GM21367 (cell line): Measurements from ENCODE around the gene COL27A1.

Source experiments
- ATAC-seq: cut with Tn5 transposase; IDR thresholded peaks from one replicate; pipeline ENCODE4 v1.9.1; 2021; ENCODE audit not compliant: unreplicated experiment

COL27A1 gene

DNA sequence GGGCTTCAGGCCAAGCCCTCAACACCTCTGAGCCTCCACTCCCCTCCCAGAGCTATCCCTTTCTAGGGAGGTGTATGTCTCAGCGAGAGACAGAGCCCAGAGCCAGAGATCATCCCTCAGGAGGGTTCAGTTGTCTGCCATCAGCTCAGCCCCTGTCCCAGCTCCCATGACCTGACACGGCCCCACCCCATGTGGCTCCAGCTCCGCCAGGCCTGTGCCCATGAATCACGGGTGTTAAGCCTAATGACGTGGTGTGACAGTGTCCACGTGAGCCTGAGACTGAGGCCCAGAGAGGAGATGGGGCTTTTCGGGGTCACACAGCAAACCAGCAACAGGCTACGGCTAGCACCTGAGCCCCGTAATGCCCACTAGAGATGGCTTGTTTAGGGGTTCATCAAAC, 106.7 kb downstream of the COL27A1 start:
- no peak for ATAC-seq

DNA sequence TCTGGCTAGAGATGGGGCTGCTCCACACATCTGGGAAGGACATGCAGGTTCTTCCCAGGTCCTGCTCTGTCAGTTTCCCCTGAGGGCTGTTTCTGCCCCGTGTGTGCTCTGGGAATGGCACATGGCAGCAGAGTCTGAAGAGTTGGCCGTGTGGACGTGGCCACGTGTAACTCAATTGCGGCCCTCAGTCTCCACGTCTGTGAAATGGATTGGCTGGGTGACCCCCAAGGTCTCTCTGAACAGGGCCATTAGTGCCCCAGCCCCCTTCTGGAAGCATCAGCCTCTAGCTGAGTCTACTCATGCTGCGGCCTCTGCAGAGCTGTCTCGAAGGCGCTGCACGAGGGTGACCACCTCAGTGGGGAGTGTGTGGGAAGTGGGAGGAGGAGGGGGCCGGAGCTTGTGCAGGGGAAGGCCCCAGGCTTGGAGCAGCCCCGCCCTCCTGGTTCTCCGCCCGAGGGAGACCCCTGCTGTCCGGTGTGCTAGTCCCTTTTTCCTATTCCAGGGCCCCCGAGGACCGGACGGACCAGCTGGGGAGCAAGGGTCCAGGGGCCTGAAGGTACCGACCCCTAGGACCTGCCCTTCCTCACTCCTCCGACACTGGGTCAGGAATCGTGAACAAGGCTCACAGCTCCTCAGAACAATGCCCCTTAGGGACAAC, 108.6 kb downstream of the COL27A1 start:
- no peak for ATAC-seq

DNA sequence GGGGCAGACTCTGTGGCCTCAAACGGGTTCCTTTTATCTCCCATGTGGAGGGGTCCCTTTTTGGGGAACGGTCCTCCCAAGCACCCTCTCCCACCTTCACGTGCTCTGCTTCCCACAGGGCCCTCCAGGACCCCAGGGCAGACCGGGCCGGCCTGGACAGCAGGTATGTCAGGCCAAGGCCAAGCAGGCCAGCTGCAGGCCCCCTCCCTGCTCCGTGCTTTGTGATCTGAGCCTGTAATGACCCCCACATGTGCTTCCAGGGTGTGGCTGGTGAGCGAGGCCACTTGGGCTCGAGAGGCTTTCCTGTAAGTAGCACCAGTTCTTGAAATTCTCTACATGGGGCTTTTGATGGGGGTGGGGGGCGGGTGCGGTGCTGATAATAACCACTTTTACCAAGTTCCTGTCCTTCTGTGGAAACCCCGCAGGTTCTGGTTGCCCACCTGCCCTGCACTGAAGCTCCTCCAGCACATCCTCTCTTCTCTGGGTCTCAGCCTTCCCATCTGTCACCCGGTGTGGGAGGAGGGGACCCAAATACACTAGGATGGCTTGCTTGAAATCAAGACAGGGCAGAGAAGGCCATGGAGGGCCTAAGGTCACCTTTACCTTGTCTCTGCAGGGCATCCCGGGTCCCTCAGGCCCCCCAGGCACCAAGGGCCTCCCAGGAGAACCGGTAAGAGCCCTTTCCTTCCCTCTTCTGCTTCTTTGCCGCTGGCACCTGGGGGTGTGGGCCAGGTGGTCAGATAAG, 109.6 kb downstream of the COL27A1 start:
- ATAC-seq, result no peak

DNA sequence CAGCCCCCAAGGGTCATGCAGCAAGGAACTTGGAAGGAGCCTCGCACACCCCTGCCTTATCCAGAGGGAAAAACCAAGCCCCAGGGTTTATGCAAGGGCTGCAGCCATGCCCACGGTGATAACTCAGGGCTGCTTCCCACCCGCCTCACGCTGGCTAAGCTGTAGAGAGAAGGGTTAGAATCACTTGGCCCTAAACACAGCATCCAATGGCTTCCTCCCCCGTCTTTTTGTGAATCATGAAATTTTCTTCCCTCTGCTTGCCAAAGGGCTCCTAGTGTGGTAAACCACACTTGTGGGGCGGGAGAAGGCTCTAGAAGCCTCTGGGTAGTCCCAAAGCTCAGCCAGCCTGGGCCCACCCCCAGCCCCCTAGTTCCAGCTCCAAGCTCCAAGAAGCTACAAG, 111.6 kb downstream of the COL27A1 start:
- no peak for ATAC-seq

DNA sequence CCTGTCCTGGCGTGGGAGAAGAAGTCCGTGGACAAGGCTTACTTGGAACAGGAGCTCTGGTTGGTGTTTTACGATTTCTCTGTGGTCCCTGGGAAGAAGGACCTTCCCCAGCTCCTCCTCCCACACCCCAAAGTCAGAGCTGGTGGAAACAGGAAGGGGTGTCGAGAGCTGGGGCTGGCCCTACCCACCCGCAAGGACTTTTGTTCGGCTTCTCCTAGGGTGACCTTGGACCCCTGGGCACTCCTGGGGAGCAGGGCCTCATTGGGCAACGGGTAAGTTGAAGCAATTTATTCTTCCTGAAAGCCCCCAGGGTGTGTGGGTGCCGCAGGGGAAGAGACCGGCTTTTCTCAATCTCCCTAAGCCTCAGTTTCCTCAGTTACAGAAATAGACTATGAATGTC, 113.7 kb downstream of the COL27A1 start:
- no peak for ATAC-seq

DNA sequence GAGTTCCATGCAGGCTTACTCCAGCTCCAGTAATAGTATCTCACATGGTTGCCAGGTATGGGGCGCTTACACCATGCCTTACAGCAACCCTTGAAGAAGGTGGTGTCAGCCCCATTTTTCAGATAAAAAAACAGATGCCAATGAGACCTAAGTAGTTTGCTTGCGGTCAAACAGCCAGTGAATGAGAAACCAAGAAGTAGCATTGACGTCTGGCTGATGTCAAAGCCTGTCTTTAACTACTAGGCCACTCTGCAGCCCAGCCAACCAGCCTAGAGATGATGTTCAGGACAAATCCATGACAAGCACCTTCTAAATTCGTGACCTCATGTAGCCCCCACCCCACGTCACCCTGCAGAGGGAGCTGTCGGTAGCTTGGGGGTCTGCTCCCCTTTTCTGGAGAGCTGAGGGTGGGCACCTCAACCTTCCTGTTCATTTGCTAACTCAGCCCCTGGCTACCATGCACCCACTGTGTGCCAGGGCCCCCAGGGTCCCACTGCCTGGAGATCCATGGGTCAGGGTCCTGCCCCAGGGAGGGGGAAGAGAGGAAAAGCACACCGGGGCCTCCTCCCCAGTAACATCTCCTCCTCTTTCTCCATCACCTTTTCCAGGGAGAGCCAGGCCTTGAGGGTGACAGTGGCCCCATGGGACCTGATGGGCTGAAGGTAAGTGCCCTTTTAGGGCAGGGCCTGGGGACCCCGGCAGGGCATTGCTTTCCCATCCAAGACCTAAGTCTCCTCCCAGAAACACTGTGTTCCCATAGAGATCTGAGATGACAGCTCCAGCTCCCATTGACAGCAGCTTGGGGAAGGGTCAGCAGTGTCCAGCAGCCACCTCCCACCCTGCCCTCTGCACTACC, 115.0 kb downstream of the COL27A1 start:
- no peak for ATAC-seq

DNA sequence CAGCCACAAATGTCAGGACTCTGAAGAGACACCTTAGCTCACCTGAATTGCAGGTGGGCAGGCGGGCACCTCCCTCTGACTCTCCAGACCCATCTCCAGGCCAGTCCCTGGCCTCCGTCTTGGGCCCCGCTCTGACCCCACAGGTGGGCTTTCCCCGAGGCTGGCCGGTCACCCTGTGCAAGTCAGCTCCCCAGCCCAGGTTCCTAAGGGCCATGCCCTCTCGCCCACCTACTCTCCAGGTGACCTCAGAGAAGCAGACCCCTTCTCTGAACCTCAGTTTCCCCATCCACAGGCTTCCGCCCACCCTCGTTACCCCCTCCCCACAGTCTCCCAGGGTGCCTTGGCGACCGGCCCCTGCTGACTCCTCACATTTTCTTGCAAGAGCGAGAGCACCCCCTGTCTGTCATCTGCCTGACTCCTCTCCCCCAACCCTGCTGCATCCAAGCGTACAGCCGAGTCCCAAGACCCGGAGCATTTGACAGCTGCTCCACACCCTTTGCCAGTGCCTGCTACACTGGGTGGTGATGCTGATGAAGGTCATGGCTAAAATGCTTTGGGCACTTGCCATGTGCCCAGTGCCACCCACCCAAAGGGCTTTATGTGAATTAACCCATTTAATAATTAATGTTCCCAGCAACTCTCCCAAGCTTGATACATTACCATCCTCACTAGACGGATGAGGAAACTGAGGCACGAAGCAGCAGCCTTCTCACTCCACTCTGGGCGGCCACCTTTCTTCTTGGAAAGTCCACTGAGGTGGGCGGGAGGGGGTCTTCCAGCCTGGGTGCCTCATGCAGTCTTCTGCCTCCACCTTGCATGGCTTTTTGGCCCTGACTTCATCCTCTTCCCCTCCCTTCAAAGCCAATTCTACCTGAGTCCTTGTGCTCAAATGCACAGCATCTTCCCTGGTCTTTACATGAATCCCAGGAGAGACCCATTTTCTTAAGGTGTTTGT, 116.5 kb downstream of the COL27A1 start:
- ATAC-seq, result no peak

DNA sequence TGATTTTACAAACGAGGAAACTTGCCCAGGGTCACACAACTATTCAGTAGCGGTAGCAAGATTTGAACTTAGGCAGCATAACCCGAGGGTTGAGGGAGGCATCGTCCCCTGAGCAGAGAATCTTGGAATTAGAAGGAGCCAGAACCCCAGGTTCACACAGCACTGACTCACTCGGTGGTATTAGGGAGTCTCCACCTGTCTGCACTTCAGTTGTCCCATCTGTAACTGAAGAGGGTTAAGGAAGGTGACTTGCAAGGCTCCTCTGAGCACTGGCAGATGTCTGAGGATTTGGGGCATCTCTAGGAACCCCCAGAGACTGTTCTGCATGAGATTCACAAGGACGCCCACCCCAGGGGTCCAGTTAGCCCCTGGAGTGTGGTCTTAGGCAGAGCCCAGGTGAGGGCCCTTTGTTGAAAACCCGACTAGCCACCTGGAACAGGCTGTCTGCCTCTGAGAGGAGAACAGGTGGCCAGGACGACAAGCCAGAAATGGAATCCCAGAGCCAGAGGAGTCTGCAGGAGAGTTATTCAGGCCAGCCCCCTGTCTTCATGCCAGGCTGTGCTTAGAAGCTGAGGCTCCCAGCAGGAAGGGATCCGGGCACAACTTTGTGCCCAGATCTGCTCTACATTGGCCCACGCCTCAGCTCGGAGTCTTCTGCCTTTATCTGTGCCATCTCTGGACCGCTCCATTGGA, 117.5 kb downstream of the COL27A1 start:
- no peak for ATAC-seq

DNA sequence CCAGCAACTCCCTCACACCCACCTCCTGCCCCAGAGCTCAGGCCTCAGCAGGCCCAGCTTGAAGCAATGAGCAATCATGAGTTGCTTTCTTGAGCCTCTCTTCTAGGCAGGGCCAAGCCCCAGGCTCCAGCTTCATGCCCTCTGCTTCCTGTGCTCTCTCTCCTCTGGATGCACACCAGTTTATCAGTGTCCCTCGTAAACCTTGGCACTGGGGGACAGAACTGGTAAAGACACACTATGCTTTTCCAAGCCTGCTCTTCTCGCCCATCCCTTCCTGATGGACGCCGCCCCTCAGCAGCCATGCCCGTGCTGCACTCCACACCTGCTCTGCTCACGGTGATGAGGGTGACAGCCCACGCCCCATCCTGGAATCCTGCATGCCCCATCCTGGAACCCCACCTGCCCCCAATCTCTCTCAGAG, 118.1 kb downstream of the COL27A1 start:
- ATAC-seq, result no peak

DNA sequence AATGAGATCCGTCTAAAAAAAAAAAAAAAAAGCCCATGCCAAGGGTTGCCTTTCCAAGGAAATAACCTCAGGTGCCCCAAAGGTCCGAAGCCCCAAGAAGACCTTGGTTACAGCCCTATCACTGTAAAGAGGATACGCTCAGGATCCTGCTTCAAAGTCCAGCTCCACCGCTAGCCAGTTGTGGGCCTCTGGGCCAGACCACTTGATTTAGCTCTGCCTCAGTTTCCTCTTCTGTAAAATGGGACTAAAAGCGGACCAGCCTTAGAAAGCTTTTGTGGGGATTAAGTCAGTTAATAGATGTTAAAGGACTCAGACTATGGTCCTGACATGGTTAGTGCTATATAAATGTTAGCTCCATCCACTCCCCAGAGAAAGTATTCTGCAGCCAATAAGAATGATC, 118.9 kb downstream of the COL27A1 start:
- ATAC-seq, result no peak

DNA sequence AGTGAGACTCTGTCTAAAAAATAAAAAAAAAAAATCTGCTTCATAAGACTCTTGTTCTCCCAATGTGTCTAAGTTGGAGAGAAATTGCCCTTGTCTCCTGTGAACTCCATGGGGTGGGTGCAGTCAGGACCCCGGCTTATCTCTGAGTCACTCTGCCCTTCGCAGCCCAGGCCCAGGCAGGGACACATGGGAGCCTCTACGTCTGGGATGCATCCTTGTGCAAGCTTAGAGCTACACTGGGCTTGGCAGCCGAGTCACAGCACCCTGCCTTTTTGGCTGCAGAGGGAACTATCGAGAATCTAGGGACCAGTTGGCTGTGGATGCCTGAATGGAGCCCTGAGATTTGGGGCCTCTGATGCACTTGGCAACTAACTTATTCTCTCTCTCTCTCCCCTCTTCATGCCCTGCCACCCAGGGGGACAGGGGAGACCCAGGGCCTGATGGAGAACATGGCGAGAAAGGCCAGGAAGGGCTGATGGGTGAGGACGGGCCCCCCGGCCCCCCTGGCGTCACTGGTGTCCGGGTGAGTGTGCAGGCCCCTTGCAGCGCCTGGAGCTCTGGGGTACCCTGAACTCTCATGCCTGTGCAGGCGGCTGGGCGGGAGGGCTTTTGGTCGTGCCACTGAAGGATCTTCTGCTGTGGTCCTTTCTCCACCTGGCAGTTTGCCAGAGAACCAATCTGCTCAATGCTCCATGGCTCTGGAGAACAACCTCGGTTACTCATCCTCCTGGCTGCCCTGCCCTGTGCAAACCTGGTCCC, 120.1 kb downstream of the COL27A1 start:
- no peak for ATAC-seq

DNA sequence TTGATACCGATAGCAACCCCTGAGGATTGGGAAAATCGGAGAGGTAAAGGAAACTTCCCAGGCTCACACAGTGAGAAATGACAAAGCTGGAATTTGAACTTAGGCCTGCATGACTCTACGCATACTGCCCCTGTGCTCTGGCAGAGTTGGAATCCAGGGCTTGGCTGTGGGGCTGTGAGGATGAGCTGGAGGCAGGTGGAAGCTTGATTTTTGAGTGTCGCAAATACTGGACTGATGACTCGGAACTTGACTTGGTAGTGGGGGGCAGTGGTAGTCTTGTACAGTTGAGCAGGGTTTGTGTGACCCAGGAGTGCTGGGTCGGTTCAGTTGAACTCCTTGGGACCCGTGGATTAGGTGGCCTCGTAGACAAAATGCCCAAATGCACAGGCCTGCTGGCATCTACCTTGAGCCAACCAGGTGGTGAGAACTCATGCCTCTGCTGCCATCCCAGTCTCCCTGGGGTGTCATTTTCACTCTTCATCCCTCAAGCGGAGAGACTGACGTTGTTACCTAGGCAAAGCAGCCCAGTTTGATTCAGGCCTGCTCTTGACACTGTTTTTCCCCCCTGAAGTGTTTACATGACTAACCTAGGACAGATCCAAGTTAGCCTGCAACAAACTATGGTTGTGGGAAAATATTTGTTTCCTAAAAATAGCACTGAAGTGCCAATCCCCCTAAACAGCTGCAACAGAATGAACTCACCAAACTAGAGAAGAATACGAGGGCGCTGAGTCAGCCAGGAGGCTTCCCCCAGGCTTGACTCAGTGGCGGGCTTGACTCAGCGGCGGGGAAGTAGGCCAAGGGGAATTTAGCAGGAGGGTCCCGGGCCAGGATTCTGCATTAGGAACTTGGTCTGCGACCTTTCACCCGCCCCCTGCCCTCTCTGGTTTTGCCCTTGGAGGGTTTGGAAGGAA, 121.8 kb downstream of the COL27A1 start:
- no peak for ATAC-seq

DNA sequence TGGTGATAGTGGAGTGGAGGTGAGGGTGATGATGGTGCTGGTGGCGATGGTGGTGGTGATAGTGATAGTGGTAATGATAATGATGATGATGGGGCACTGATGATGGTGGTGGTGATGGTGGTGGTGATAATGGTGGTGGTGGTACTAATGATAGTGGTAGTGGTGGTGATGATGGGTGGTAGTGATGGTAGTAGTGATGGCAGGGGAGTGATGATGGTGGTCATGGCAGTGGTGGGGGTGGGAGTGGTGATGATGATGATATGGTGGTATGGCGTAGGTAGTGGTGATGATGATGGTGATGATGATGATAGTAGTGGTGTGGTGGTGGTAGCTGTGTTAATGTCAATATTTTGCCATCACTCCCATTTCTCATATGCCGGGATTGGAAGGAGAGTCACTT, 123.0 kb downstream of the COL27A1 start:
- ATAC-seq, result no peak

DNA sequence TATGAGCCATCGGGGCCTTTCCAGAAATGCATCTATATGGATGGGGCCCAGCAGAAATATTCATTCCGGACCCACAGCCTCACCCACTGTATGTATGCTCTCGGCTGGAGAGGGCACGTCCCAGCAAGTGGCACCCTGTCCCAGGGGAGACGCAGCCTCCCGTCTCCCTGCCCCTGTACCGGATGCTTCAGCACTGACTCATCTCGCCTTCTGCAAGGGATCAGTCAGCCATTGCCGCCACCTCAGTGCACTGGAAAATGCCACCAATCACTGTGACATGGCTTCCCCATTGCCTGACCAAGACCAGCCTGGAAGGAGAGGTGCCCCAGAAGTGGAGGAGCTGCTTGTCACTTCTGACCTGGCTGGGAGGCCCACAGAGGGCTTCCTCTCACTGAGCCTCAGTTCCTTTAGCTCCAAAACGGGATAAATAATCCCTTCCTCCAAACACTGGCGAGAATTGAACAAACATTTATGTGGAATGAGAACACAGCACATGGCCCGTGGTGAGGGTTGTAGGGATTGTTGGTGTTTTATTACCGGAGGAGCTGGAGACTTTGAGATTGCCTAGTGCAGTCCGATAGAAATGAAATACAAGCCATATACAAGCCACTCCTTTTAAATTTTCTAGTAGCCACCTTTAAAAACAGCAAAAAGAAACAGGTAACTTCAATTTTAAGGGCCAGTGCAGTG, 123.7 kb downstream of the COL27A1 start:
- no peak for ATAC-seq

DNA sequence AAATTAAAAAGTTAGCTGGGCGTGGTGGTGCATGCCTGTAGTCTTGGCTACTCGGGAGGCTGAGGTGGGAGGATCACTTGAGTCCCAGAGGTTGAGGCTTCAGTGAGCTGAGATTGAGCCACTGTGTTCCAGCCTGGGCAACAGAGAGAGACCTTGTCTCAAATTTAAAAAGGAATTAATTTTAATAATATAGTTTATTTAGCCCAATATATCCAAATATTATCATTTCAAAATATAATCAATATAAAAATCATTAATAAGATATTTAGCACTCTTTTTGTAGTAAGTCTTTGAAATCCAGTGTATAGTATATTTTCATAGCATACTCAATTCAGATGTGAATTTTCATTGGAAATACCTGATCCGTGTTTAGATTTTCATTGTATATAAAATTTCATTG, 124.4 kb downstream of the COL27A1 start:
- ATAC-seq, result no peak

DNA sequence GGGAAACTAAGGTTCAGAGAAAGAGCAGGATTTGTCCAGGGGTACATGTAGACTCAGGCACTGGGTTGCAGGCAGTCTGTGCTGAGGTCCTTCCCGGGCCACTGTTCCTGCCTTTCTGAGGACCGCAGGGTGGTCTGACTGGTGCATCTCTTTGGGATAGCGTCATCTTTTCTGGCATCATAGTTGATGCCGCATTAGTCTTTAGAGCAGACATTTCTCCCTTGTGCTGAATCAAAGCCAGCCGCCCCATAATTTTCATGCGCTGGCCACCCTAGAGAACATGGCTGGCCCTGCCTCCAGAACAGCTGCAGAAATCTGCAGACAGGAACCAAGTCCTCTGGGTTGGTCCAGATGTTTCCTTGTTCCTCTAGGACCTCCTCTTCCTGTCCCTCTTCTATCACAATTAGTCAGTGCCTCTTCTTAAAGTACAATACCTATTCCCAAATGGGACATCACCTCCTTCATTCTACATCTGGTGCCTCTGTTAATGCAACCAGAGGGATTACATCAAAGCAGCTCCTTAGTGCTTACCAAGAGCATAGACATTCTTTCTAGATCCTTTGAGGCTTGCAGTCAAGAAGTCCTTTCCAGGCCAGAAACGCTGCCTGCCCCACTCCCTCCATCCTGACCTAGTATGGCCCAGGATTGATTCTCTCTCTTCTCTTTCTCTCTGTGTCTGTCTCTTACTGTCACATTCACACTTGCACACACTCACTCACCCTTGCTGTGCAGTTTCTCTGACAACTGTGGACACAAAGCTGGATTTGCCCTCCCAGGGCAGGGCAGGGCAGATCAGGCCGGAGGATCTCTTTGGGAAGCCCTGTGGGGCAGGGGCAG, 125.5 kb downstream of the COL27A1 start:
- no peak for ATAC-seq
